ENCODE data around the gene AKT3.
"Not testable (repeated sequence)": the region's sequence is repeated elsewhere in the genome, so short reads cannot be mapped to it uniquely, and the experiment has no call there.

AKT3 gene

DNA sequence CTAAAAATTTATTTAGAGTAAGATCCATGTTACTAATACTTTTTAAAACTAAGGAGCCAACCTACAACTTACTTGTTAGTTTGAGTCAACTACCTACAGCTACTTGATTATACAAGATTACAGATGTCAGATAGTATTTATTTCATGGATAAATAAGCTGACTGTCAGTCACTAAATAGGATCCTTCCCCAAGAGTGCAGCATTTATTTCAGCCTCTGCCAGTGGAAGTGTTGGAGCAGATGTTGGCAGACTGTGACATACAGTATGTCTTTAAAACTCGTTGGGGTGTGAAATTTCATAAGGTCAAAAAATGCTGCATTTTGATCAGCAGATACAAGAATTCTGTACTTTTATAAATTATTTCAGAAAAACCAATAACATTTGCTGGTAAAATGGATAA lies 156.2 kb downstream of the AKT3 start:
- no peak for DNase-seq (ENCODE audit: low spot score)

GRCh38 chr1:243686159-243686558 lies 163.9 kb downstream of the AKT3 start:
- no peak for DNase-seq (ENCODE audit: low spot score)

DNA sequence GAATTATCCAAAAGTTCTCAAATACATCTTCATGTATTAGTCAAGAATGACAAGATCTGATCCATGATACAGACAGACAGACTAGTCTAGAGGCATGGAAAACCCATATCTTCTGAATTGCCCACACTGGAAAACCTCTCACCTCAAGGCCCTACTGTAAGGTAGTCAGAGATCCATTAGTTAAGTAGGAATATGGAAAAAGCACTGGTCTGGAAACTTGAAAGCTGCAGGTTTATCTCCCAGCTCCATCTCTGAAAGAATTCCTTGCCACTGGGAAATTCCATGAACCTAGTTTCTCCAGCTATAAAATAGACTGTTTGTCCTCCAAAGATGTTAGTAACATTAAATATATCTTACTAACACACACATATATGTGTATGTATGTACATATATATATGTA lies 169.2 kb downstream of the AKT3 start:
- no peak for DNase-seq (ENCODE audit: low spot score)

GRCh38 chr1:243672539-243673074 lies 177.4 kb downstream of the AKT3 start:
- DNase-seq (ENCODE audit: low spot score), result no peak

- no peak for DNase-seq (ENCODE audit: low spot score)
These were observed 182.5 kb downstream of the AKT3 start for GRCh38 chr1:243667591-243667990.

GRCh38 chr1:243667133-243667532 lies 182.9 kb downstream of the AKT3 start:
- DNase-seq (ENCODE audit: low spot score), result no peak

DNA sequence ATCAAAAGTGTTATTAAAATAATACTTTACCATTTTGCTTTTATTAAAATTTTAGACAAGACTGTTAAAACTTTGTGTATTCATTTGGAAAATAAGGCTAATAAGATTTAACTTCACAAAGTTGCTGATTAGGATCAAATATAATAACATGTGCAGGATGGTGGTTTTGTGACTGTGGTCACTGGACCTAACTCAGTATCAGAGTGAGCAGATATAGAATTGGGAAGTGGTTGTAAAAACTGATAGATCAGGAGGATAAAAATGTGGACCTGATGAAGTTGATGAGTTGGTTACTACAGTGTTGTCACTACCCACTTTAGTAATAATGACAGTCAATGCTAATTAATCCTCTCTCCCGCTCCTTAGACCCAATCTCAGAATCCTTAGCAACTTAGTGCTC lies 186.4 kb downstream of the AKT3 start:
- DNase-seq (ENCODE audit: low spot score), result no peak

DNA sequence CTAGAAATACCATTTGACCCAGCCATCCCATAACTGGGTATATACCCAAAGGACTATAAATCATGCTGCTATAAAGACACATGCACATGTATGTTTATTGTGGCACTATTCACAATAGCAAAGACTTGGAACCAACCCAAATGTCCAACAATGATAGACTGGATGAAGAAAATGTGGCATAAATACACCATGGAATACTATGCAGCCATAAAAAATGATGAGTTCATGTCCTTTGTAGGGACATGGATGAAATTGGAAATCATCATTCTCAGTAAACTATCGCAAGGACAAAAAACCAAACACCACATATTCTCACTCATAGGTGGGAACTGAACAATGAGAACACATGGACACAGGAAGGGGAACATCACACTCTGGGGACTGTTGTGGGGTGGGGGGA lies 187.9 kb downstream of the AKT3 start:
- not testable (repeated sequence) for DNase-seq (ENCODE audit: low spot score)

- no peak for DNase-seq (ENCODE audit: low spot score)
These were observed 191.4 kb downstream of the AKT3 start for GRCh38 chr1:243658594-243659105.

DNA sequence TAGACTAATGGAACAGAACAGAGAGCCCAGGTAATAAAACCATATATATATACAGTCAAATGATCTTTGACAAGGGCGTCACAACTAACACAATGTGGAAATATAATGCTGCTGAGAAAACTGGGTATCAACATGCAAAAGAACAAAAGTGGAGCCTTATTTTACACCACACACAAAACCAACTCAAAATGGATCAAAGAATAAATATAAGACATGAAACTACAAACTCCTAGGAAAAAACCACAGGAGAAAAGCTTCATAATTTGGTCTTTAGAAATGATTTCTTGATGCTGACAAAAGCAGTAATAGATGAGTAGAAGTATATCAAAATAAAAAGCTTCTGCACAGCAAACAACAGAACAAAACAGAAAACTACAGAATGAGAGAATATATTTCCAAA lies 192.2 kb downstream of the AKT3 start:
- DNase-seq (ENCODE audit: low spot score), result no peak

DNA sequence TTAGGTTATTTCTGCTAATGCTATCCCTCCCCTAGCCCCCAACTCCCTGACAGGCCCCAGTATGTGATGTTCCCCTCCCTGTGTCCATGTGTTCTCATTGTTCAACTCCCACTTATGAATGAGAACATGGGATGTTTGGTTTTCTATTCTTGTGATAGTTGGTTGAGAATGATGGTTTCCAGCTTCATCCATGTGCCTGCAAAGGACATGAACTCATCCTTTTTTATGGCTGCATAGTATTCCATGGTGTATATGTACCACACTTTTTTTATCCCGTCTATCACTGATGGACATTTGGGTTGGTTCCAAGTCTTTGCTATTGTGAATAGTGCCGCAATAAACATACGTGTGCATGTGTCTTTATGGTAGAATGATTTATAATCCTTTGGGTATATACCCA lies 200.5 kb downstream of the AKT3 start:
- not testable (repeated sequence) for DNase-seq (ENCODE audit: low spot score)

DNA sequence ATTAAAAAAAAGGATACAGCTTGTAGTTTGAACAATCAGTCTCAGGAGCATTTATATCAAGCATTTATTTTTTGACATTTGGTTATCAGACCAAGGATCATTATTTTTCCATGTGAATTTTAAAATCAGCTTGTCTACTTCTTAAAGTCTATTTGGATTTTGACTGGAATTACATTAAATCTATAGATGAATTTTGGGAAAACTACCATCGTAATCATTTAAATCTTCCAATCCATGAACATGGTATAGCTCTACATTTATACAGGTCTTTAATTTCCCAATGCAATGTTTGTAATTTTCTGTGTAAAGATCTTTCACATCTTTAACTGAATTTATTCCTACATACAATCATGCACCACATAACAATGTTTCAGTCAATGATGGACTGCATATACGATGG lies 203.2 kb downstream of the AKT3 start:
- DNase-seq (ENCODE audit: low spot score), result no peak

- no peak for DNase-seq (ENCODE audit: low spot score)
These were observed 204.8 kb downstream of the AKT3 start for GRCh38 chr1:243645281-243645680.

- DNase-seq (ENCODE audit: low spot score), result no peak
These were observed 207.1 kb downstream of the AKT3 start for GRCh38 chr1:243642936-243643335.

GRCh38 chr1:243639027-243639658 lies 210.9 kb downstream of the AKT3 start:
- DNase-seq (ENCODE audit: low spot score), result no peak

GRCh38 chr1:243638186-243638585 lies 211.9 kb downstream of the AKT3 start:
- no peak for DNase-seq (ENCODE audit: low spot score)

GRCh38 chr1:243628476-243628907 lies 221.6 kb downstream of the AKT3 start:
- DNase-seq (ENCODE audit: low spot score), result no peak

DNA sequence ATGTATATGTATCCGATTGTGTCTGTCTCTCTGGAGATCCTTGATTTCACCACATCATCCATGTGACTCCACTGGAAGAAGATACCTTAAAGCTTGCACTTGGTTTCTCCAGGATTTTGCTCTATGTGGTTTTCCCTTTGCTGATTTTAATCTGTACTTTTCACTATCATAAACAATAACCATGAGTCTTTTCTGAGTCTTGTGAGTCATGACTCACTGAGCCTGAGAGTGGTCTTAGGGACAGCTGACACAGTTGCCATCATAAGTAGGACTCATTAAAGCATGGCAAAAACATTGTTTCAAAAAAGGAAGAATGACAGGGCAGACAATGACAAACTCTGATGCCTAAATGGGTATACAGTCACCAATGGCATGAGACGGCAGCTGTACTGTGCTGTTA lies 226.2 kb downstream of the AKT3 start:
- no peak for DNase-seq (ENCODE audit: low spot score)

DNA sequence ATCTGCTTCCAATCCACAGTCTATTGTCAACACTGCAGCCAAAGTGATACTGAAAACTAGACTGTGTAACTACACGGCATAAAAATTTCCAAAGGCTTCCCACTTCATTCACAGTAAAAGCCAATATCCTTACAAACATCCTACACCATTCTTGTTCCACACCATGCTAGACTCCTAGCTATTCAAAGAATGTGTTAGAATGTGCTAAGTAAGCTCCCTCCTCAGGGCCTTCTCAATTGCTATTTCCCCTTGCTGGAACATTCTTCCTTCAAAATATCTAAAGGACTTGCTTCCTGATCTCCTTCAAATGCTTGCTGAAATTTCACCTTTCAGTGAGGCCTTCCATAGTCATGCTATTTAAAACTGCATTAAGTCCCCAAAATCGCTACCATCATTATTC lies 228.1 kb downstream of the AKT3 start:
- DNase-seq (ENCODE audit: low spot score), result no peak

DNA sequence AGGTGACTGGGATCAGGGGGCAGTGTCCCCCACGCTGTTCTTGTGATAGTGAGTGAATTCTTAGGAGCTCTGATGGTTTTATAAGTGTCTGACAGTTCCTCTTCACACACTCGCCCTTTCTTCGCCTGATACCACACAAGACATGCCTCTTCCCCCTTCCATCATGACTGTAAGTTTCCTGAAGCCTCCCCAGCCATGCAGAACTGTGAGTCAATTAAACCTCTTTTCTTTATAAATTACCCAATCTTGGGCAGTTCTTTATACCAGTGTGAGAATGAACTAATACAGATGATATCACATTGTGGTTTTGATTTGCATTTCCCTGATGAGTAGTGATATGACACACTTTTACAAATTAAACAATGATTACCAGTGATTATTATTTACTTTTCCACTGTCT lies 229.9 kb downstream of the AKT3 start:
- DNase-seq (ENCODE audit: low spot score), result no peak

DNA sequence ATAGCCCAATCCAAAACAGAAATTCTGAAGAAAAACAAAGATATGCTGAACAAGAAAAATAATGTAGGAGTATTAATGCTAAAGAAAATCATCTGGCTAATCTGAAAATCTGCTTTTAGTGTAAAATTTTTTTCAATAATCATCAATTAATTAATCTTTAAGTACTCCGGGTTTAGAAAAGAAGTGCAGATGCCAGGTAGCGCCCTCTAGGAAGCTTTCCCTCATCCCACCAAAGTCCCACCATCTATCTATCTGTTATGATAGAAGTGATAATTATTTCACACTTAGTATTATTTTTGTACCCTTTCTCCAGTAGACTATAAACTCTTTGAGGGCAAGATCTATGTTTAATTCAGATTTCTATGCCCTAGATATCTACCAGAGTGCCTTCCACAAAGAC lies 240.3 kb downstream of the AKT3 start:
- DNase-seq (ENCODE audit: low spot score), result no peak

GRCh38 chr1:243605604-243606003 lies 244.4 kb downstream of the AKT3 start:
- DNase-seq (ENCODE audit: low spot score), result no peak

DNA sequence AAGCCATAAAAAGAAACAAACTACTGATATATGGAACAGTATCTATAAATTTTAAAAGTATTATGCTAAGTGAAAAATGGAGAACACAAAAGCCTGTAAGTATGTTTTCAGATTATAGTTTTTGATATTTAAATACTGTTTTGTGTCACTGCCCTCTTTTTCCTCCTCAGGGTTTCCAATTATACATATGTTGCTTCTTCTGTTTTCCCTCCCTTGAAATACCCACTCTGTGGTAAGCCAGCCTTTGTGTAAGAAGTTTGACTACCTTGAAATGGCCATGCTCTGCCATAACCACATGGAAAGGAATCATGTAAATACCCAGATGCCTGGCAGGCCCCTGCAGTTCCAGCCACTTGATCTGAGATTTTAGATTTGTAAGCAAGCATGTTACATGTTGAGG lies 248.3 kb downstream of the AKT3 start:
- DNase-seq (ENCODE audit: low spot score), result no peak

- no peak for DNase-seq (ENCODE audit: low spot score)
These were observed 251.6 kb downstream of the AKT3 start for GRCh38 chr1:243598433-243598832.

Data from HuH-7.5 (cell line).